ES-I3 (cell line): ENCODE measurements around the gene DNAH1.

Source experiments
- H3K36me3 ChIP-seq: 2 replicates; pipeline ENCODE4 v1.6.1; 2013; ENCODE audit warnings: mild to moderate bottlenecking, low read length, control low read depth, moderate library complexity; ENCODE audit not compliant: insufficient read depth
- H3K4me1 ChIP-seq: 2 replicates; pipeline ENCODE4 v1.6.1; 2013; ENCODE audit warnings: mild to moderate bottlenecking, control low read depth, low read length; ENCODE audit not compliant: insufficient read depth
- H3K9ac ChIP-seq: 2 replicates; pipeline ENCODE4 v1.6.1; 2013; ENCODE audit warnings: low read depth, mild to moderate bottlenecking, low read length, moderate library complexity
- H3K9me3 ChIP-seq: 2 replicates; pipeline ENCODE4 v1.6.1; 2013; ENCODE audit warnings: mild to moderate bottlenecking, low read length, moderate library complexity; ENCODE audit not compliant: control insufficient read depth, insufficient read depth

The DNAH1 gene

GRCh38 chr3:52297242-52298148 is 18.6 kb upstream of the DNAH1 start:
- H3K36me3 ChIP-seq: no peaks in the 10 kb centered on the region
- H3K9me3 ChIP-seq: no peaks in the 10 kb centered on the region
- H3K4me1 ChIP-seq: peaks cover 7% of the 10 kb centered on the region; the same call in 1 of the 2 replicates
- H3K9ac ChIP-seq: no peak overlapping the region

GRCh38 chr3:52298149-52299098 is 17.7 kb upstream of the DNAH1 start:
- peak overlapping the region; percentile 50 for H3K9ac ChIP-seq
- no peaks in the 10 kb centered on the region for H3K9me3 ChIP-seq
- no peaks in the 10 kb centered on the region for H3K36me3 ChIP-seq
- peaks cover 7% of the 10 kb centered on the region; the same call in 1 of the 2 replicates for H3K4me1 ChIP-seq

GRCh38 chr3:52299247-52299878 is 16.8 kb upstream of the DNAH1 start:
- Histone ChIP-seq H3K9ac (peak overlapping the region; percentile 50), H3K4me1 (peaks cover 7% of the 10 kb centered on the region; the same call in 1 of the 2 replicates), H3K9me3 (no peaks in the 10 kb centered on the region), H3K36me3 (no peaks in the 10 kb centered on the region)

- Histone ChIP-seq H3K36me3 (no peaks in the 10 kb centered on the region), H3K4me1 (peaks cover 7% of the 10 kb centered on the region; the same call in 1 of the 2 replicates), H3K9me3 (no peaks in the 10 kb centered on the region), H3K9ac (peak overlapping the region; percentile 50)
These were observed 16.1 kb upstream of the DNAH1 start for GRCh38 chr3:52299879-52300611.

GRCh38 chr3:52302426-52303145 is 13.5 kb upstream of the DNAH1 start:
- Histone ChIP-seq H3K4me1 (peaks cover 7% of the 10 kb centered on the region; the same call in 1 of the 2 replicates), H3K9ac (no peak overlapping the region), H3K36me3 (no peaks in the 10 kb centered on the region), H3K9me3 (no peaks in the 10 kb centered on the region)

- no peak overlapping the region for H3K9ac ChIP-seq
- no peaks in the 10 kb centered on the region for H3K9me3 ChIP-seq
- H3K36me3 ChIP-seq: no peaks in the 10 kb centered on the region
- no peaks in the 10 kb centered on the region; the same call in 1 of the 2 replicates for H3K4me1 ChIP-seq
These were observed 12.3 kb upstream of the DNAH1 start for GRCh38 chr3:52303811-52304210.

GRCh38 chr3:52305926-52306325 is 10.2 kb upstream of the DNAH1 start:
- Histone ChIP-seq H3K9me3 (no peaks in the 10 kb centered on the region), H3K36me3 (no peaks in the 10 kb centered on the region), H3K9ac (no peak overlapping the region), H3K4me1 (no peaks in the 10 kb centered on the region)

GRCh38 chr3:52306978-52307377 is 9.1 kb upstream of the DNAH1 start:
- Histone ChIP-seq H3K36me3 (no peaks in the 10 kb centered on the region), H3K9ac (no peak overlapping the region), H3K9me3 (no peaks in the 10 kb centered on the region), H3K4me1 (no peaks in the 10 kb centered on the region)

GRCh38 chr3:52308308-52308707 is 7.8 kb upstream of the DNAH1 start:
- Histone ChIP-seq H3K9me3 (no peaks in the 10 kb centered on the region), H3K4me1 (peaks cover 2% of the 10 kb centered on the region), H3K36me3 (no peaks in the 10 kb centered on the region), H3K9ac (no peak overlapping the region)

- Histone ChIP-seq H3K36me3 (no peaks in the 10 kb centered on the region), H3K9ac (no peak overlapping the region), H3K9me3 (no peaks in the 10 kb centered on the region), H3K4me1 (peaks cover 11% of the 10 kb centered on the region)
These were observed 5.1 kb upstream of the DNAH1 start for GRCh38 chr3:52310861-52311575.

GRCh38 chr3:52311576-52312119 is 4.5 kb upstream of the DNAH1 start:
- Histone ChIP-seq H3K9ac (no peak overlapping the region), H3K4me1 (peaks cover 11% of the 10 kb centered on the region)

GRCh38 chr3:52313188-52313773 is 2.8 kb upstream of the DNAH1 start:
- Histone ChIP-seq H3K4me1 (peaks cover 11% of the 10 kb centered on the region), H3K9ac (no peak overlapping the region), H3K36me3 (no peaks in the 10 kb centered on the region), H3K9me3 (no peaks in the 10 kb centered on the region)

More at GRCh38 chr3:52311576-52312119, 4.5 kb upstream of the DNAH1 start:
- no peaks in the 10 kb centered on the region for H3K9me3 ChIP-seq
- H3K36me3 ChIP-seq: no peaks in the 10 kb centered on the region
